Thyroid gland (tissue), 4 donors: ENCODE results near the gene POLDIP2.

ENCODE experiments used
- CTCF ChIP-seq, 6 experiments: fragments of 200-600 bp in 3 of 6; fragments of 450-650 bp in 3 of 6; sonication (generic) in 3 of 6; IDR thresholded peaks; one replicate each; pipeline ENCODE4 v1.5.1; 2016 to 2019; ENCODE audit warnings: antibody characterized with exemption in 6 of 6, mild to moderate bottlenecking in 2 of 6, inconsistent platforms in 1 of 6, moderate library complexity in 1 of 6
- POLR2A ChIP-seq, 2 donors: fragments of 450-650 bp; IDR thresholded peaks; one replicate each; pipeline ENCODE4 v1.6.1; 2017; ENCODE audit warnings: antibody characterized with exemption in 2 of 2, mild to moderate bottlenecking in 2 of 2, moderate library complexity in 1 of 2

GRCh38 chr17:28348979-28349378 is 8.3 kb downstream of the POLDIP2 start:
- TF ChIP-seq CTCF (IDR thresholded peaks at IDR 0.05), result no peak
- no peak for TF ChIP-seq POLR2A (IDR thresholded peaks at IDR 0.05)
